ENCODE data around the gene NFATC3.
A peak's percentile ranks its signal among the peaks of the same experiment; 100 is the strongest.
"Not testable (repeated sequence)": the region's sequence is repeated elsewhere in the genome, so short reads cannot be mapped to it uniquely, and the experiment has no call there.

Gene NFATC3

DNA sequence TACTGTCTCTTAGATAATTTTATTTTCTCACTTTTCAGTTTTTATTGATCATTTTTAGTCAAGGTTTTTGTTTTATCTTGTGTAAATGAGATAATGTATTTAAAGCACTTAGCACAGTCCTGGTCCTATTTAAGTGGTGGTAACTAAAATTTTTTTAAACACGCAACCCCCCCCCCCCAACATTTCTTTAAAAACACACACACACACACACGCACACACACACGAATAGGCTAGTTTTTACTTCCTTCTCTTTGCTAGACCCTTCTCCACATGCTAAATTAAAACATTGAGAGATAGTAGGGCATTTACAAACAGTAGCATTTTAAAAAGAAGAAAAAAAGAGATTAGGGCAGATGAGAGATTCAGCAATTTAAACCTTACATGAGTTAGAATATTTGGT, 5.0 kb downstream of the NFATC3 start:
- no peak for DNase-seq

DNA sequence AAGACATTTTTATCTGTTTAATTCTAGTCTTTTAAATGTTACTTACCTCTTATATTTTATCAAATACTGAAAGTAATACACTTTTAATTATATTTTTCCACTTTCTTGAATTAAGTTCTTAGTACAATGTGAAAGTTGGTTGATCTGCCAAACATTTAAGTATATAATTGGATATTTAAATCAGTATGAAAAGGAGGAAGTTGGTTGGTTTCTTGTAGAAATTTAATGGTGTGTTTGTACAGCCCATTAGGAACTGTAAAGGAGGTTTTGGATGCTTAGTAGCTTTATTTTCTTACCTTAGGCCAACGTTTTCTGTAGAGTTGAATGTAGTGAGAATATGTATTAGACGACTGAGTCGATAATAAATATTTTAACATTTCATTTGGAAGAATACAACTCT, 5.4 kb downstream of the NFATC3 start:
- no peak for DNase-seq

DNA sequence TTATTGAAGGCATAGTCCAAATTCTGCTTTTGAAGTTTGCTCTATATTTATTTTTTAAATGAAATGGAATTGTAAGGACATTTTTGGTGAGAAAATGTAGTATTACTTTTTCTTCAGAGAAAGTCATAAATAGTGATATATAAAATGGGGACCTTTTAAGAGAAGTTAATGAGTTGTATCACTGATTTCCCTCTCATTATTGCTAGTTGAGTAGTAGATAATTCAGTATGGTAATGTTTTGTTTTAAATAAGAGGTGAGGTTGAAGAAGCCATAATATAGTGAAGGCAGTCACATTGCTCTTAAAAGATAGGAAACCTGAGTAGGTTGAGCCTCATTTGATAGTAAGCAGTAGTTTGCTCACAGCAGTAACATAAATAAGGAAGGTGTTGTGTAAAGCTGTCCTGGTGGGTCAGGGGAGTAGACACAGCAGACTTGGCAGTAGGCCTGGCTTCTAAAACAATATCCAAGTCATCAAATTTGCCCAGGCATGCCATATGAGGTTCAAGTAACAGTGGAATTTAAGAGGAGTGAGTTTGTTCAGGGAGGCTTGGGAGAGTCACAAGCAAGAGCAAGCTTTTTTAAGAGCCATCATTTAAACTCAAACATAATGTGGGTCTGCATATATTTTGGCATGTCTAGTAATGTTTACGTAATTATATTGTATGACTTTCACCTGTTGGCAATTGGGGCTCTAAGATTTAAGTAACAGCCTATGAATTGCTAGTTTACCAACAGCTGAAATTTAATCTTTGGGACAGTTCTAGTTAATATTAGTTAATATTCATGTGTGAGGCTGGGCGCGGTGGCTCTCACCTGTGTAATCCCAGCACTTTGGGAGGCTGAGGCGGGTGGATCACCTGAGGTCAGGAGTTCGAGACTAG, 6.5 kb downstream of the NFATC3 start:
- DNase-seq = peak; percentile 91

DNA sequence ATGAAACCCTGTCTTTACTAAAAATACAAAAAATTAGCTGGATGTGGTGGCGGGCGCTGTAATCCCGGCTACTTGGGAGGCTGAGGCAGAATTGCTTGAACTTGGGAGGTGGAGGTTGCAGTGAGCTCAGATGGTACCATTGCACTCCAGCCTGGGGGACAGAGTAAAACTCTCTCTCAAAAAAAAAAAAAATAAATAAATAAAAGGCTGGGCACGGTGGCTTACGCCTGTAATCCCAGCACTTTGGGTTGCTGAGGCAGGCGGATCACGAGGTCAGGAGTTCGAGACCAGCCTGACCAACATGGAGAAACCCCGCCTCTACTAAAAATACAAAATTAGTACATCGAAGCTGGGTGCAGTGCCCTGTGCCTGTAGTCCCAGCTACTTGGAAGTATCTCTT, 7.1 kb downstream of the NFATC3 start:
- not testable (repeated sequence) for DNase-seq

DNA sequence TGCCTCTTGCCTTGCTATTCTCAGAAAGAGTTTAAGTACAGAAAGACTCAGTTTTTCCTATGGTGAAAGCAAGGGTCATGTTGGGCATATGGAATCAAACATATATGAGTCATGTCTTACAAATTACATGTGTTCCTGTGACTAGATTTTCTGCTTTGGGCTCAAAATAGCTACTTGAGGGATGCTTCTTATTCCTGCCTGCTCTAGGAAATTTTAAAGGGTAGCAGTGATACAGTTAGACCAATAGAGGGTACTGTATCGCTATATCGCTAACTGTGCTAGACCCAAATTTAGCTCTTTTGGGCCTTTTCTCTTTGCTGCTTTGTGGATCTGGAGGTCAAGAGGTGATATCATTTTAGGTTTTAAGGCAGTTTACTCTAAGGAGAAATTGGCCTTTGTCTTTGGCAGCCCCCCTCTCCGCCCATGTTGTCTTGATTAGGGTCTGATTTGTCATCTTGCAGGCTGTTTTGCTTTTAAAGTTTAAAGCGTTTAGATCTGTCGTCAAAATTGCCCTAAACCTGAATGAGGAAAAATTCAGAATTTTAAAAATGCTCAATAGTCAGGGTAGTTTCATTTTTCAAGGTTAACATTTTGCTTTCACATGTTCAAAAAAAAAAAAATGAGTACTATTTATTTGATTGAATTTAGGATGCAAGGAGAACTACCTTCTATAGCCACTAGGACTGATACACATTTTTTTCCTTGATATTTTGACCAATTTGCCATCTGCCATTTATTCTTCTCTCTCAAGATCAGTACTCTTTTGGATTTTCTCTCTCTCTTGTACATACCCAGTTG, 8.8 kb downstream of the NFATC3 start:
- no peak for DNase-seq

DNA sequence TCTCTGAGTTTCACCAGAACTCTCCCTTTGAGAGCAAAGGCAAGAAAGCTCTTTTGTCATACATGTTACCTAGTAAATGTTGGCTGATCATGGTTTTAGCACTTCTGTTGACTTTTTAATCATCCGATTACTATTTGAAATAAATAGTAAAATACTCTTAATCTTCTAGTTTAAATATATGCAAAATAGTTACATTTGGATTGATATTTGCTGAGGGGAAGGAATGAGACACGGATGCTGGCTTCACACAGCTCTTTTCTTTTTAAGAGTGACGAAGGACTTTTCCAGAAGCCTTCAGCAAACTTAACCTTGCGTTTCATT, 9.4 kb downstream of the NFATC3 start:
- no peak for DNase-seq

DNA sequence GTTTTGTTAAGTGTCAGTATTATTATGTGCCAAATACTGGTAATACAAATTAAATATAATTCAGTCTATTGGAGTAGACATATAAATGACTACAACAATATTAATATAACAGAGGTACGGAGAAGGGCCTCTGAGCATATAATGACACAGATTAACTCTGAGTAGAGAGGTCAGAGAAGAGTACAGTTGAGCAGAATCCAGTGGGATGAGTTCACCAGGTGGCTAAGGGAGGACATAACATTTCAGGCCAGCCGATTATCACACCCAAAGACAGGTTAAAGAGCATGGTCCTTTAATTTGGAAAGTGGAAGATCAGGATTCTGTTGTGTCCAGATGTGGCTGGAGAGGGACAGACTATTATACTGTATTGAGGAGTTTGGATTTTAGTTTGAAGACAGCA, 11.3 kb downstream of the NFATC3 start:
- no peak for DNase-seq

DNA sequence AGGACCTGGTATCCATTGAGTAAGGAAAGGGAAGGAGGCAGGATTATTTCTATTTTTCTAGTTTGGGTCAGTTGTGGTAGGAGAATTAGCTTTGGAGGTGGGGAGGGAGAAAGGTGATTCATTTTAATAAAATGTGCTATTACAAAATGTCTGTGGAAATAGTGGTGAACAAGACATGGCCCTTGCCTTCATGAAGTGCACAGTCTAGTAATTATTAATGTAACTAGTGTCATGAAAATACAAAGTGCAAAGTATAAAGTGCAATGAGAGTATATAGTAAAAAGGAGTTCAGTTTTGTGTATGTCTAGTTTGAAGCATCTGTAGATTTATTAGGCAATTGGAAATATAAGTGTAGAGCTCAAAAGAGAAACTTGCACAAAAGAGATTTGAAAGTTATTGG, 11.9 kb downstream of the NFATC3 start:
- DNase-seq = no peak

DNA sequence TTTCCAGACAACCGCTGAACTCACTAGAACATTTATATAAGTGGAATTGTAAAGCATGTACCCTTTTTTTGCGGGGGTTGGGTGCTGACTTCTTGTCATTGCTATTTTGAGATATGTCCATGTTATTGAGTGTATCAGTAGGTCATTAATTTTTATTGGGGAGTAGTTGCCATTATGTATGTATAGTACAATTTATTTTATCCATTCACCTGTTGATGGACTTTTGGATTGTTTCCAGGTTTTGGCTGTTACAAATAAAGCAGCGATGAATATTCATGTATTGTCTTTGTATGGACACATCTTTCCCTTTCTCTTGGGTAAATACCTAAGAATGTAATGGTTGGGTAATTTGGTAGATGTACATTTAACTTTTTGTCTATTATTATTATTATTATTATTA, 12.7 kb downstream of the NFATC3 start:
- no peak for DNase-seq

DNA sequence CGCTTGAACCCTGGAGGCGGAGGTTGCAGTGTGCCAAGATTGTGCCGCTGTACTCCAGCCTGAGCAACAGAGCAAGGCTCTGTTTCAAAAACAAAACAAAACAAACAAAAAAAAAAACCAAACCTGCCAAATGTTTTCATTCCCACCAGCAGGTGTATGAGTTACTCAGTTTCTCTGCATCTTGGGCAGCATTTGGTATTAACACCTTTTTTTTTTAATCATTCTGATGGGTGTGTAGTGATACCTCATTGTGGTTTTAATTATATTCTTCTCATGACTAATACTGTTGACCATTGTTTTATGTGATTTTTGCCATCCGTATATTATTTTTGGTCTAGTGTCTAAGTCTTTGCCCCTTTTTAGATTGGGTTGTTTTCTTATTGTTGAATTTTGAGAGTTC, 15.3 kb downstream of the NFATC3 start:
- DNase-seq = no peak

DNA sequence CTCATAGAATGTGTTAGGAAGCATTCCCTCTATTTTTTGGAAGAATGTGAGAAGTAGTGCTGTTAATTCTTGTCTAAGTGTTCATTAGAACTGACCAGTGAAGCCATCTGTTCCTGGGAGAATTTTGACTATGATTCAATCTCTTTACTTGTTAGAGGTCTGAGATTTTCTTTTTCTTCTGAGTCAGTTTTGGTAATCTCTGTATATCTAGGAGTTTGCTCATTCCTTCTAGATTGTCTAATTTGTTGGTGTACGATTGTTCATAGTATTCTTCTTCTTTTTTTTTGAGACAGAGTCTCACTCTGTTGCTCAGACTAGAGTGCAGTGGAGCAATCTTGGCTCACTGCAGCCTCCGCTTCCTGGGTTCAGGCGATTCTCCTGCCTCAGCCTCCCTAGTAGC, 20.4 kb downstream of the NFATC3 start:
- DNase-seq = no peak

DNA sequence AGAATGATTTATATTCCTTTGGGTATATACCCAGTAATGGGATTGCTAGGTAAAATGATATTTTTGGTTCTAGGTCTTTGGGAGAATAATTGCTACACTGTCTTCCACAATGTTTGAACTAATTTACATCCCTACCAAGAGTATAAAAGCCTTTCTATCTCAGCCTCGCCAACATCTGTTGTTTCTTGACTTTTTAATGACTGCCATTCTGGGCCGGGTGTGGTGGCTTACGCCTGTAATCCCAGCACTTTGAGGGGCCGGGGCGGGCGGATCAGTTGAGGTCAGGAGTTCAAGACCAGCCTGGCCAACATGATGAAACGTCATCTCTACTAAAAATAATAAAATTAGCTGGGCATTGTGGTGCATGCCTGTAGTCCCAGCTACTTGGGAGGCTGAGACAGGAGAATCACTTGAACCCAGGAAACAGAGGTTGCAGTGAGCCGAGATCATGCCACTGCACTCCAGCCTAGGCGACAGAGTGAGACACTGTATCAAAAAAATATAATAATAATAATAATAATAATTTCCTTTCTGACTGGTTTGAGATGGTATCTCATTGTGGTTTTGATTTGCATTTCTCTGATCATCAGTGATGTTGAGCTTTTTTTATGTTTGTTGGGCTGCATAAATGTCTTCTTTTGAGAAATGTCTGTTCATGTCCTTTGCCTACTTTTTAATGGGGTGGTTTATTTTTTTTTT, 22.2 kb downstream of the NFATC3 start:
- not testable (repeated sequence) for DNase-seq

DNA sequence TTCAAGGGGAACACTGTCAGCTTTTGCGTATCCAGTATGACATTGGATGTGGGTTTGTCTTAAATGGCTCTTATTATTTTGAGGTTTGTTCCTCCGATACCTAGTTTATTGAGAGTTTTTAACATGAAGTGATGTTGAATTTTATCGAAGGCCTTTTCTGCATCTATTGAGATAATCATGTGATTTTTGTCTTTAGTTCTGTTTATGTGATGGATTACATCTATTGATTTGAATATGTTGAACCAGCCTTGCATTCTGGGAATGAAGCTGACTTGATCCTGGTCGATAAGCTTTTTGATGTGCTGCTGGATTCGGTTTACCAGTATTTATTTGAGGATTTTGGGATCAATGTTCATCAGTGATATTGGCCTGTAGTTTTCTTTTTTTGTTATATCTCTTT, 24.0 kb downstream of the NFATC3 start:
- DNase-seq = not testable (repeated sequence)

DNA sequence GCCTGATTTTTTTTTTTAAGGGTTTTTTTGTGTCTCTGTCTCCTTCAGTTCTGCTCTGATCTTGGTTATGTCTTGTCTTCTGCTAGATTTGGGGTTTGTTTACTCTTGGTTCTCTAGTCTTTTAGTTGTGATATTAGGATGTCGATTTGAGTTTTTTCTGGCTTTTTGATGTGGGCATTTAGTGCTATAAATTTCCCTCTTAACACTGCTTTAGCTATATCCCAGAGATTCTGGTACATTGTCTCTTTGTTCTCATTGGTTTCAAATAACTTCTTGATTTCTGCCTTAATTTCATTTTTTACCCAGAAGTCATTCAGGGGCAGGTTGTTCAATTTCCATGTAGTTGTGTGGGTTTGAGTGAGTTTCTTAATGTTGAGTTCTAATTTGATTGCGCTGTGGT, 25.4 kb downstream of the NFATC3 start:
- DNase-seq = not testable (repeated sequence)

DNA sequence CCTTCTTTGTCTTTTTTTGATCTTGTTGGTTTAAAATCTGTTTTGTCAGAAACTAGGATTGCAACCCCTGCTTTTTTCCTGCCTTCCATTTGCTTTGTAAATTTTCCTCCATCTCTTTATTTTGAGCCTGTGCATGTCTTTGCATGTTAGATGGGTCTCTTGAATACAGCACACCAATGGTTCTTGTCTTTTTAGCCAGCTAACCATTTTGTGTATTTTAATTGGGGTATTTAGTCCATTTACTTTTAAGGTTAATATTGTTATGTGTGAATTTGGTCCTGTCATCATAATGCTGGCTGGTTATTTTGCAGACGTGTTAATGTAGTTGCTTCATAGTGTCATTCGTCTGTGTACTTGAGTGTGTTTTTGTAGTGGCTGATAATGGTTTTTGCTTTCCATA, 26.2 kb downstream of the NFATC3 start:
- no peak for DNase-seq

DNA sequence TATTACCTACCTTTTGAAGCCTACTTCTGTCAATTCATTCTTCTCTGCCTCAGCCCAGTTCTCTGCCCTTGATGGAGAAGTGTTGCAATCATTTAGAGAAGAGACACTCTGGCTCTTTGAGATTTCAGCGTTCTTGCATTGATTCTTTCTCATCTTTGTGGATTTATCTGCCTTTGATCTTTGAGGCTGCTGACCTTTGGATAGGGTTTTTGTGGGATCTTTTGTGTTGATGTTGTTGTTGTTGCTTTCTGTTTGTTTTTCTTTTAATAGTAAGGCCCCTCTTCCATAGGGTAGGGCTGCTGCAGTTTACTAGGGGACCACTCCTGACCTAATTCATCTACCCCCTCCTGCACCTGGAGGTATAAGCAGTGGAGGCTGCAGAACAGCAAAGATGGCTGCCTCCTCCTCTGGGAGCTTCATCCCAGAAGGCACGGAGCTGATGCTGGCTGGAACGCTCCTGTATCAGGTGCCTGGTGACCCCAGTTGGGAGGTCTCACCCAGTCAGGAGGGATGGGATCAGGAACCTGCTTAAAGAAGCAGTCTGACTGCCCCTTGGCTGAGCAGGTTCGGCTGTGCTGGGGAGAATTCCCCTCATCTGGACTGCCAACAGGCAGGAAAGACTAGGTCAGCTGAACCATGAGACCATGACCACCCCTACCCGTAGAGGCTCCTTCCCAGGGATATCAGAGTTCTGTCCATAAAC, 28.0 kb downstream of the NFATC3 start:
- no peak for DNase-seq

DNA sequence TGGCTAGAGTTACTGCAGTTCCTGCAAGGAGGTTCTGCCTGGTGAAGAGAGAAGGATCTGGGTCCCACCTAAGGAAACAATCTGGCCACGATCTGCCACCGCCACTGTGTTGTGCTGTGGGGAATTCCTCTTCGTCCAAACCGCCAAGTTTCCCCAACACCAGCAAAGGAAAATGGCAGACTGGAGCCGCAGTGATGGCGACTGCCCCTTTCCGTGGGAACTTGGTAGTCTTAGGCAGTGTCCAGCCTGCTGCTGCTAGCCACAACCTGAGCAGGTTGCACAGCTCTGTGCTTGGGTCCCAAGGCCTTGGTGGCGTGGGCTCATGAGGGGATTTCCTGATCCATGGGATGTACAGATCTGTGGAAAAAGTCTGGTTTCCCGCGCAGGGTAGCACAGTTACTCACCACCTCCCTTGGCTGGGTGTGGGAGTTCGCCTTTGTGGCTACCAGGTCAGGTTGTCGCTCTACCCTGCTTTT, 28.6 kb downstream of the NFATC3 start:
- no peak for DNase-seq

DNA sequence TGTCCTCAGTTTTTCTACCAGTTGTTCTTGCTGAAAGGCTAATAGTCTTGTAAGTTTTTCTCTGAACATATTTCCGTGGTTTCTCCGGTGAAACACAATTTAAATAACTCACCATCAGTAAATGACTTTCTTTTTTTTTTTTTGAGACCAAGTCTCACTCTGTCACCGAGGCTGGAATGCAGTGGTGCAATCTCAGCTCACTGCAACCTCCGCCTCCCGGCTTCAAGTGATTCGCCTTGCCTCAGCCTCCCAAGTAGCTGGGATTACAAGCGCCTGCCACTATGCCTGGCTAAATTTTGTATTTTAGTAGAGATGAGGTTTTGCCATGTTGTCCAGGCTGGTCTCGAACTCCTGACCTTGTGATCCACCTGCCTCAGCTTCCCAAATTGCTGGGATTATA, 29.8 kb downstream of the NFATC3 start:
- DNase-seq = not testable (repeated sequence)

DNA sequence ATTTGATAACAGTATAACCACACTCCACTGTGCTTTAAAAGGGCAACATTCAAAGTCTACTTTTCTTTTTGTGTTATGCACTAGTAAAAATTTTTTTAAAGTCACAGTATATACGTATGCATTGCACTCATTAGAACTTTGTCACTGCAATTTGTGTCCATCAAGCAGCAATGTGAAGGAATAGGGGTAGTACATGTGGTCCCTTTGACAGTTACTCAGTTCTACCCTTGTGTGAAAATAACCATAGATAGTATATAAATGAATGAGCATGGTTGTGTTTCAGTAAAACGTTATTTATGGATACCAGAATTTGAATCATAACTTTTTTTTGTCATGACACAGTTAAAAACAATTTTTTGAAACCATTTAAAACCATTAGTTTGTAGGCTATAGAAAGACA, 30.7 kb downstream of the NFATC3 start:
- no peak for DNase-seq

DNA sequence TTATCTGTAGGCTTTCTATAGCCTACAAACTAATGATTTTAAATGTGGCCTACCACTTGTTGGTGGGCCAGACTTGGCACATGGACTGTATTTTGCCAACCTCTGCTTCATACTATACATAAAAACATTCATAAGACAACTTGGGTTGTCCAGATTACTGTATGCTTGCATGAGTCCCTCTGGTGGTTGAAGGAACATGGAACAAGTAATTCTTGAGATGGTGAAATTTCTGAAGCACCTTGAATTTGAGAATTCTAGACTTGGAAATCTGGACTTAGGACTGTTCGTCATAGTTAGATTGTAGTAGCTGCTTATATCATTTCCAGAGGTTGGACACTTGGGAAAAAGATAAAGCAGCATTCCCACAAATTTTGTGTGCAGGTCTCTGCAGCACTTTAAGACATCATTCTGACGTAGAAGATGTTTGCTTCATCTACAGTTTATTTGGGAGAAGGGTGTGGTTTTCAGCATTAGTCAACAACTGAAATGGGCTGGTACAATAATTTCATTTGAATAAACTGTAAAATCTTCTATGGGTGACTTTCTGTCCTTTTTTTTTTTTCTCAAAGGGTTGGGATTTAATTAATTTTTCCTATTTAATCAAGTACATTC, 31.2 kb downstream of the NFATC3 start:
- DNase-seq = no peak

DNA sequence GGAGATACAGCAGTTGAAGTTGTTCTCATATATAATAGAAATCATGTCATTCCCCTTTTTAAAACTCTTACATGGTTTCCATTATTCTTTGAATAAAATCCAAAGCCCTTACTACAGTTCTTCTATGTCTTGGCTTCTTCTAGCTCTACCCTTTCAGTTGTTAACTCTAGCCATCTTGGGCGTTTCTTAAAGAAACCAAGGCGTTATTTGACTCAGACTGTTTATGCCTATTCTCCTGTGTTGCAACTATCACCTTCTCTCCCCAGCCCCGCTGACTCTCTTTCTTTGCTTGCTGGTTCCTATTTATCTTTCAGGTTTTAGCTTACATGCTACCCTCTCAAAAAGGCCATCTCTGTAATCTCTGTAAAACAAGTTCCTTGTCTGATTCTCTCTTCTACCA, 32.7 kb downstream of the NFATC3 start:
- DNase-seq = no peak

DNA sequence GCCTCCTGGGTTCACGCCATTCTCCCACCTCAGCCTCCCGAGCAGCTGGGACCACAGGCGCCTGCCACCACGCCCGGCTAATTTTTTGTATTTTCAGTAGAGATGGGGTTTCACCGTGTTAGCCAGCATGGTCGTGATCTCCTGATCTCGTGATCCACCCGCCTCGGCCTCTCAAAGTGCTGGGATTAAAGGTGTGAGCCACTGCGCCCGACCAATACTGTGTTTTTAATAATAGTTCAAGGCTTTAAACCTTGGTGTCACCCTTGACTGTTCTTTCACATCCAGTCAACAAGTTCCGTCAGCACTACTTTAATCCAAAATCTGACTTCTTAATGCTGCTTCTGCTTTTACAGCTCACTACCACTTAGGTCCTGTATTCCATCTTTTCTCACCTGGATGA, 33.8 kb downstream of the NFATC3 start:
- not testable (repeated sequence) for DNase-seq

DNA sequence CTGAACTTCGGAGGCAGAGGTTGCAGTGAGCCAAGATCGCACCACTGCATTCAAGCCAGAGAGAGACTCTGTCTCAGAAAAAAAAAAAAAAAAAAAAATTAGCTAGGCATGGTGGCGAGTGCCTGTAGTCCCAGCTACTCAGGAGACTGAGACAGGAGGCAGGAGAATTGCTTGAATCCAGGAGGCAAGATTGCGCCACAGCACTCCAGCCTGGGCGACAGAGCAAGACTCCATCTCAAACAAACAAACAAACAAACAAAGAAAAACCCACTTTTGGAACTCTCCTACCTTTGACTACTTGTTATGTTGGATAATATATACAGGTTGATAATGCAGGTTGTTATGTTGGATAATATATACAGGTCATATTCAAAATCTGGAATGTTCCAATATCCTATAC, 35.3 kb downstream of the NFATC3 start:
- not testable (repeated sequence) for DNase-seq

All from NCI-H1105 treated with DMSO at 0.1 percent for 48 hours (cell line).